Prostate gland (tissue), 2 donors: ENCODE data around the gene CDC42EP3. TPM values are rescaled to one million over a fixed set of nuclear protein-coding genes. Genes with fewer than 3 reads are reported as not detected.

Source experiments
- DNase-seq: peaks from one replicate; pipeline ENCODE4 v3.0.0-alpha.2; 2019; ENCODE audit warnings: low spot score
- H3K27ac ChIP-seq, 2 donors: fragments of 200-600 bp; sonication (generic); 2 replicates each; pipeline ENCODE4 v1.5.1; 2017 to 2019
- H3K27me3 ChIP-seq: fragments of 200-600 bp; sonication (generic); replicated peaks from 2 replicates; pipeline ENCODE4 v1.5.1; 2019; ENCODE audit not compliant: insufficient read depth
- H3K36me3 ChIP-seq, 2 donors: fragments of 200-600 bp; sonication (generic); 1 replicate in 1 of 2; 2 replicates in 1 of 2; pipeline versions ENCODE4 v1.5.1 to v1.8.1; 2017 to 2019
- H3K4me1 ChIP-seq: fragments of 200-600 bp; sonication (generic); replicated peaks from 2 replicates; pipeline ENCODE4 v1.5.1; 2019
- H3K4me3 ChIP-seq, 2 donors: fragments of 200-600 bp; sonication (generic); 2 replicates each; pipeline ENCODE4 v1.5.1; 2017 to 2019
- H3K9me3 ChIP-seq: fragments of 200-600 bp; sonication (generic); 2 replicates; pipeline ENCODE4 v1.5.1; 2017
- CTCF ChIP-seq, 4 experiments: fragments of 200-600 bp in 2 of 4; fragments of 450-650 bp in 2 of 4; sonication (generic) in 2 of 4; IDR thresholded peaks; 1 replicate in 3 of 4; 2 replicates in 1 of 4; pipeline ENCODE4 v1.5.1; 2016 to 2019; ENCODE audit warnings: antibody characterized with exemption in 4 of 4, mild to moderate bottlenecking in 2 of 4, moderate library complexity in 2 of 4
- POLR2A ChIP-seq: fragments of 450-650 bp; IDR thresholded peaks from one replicate; pipeline ENCODE4 v1.6.1; 2016; ENCODE audit warnings: antibody characterized with exemption, mild to moderate bottlenecking
- POLR2AphosphoS5 ChIP-seq: sonication (generic); formaldehyde crosslinking; IDR thresholded peaks from one replicate; pipeline ENCODE4 v1.6.1; 2017; ENCODE audit warnings: antibody characterized with exemption
- WGBS: methylation state at CpG from one replicate; pipeline ENCODE4 v1.1.5; 2018; 5-methylcytosine and 5-hydroxymethylcytosine counted together
- intact Hi-C: fragments of 100-400 bp; cut with DNase I; formaldehyde crosslinking; loops from one replicate; pipeline ENCODE4 v1.14.2; 2022
- total RNA-seq, 2 donors: library from RNA; depleted of rRNA; stranded (reverse); fragments of >200 nt; gene quantifications; one replicate each; pipeline ENCODE4 v1.1.0, GENCODE V29; 2016

Gene CDC42EP3
- total RNA-seq, 2 donors from 2014 or later = 38.5 to 75.5 TPM

- Histone ChIP-seq H3K4me1 (no peaks in the 10 kb centered on the region), H3K4me3 (no peak overlapping the region), H3K9me3 (no peaks in the 10 kb centered on the region), H3K27ac (no peak overlapping the region), H3K27me3 (no peaks in the 10 kb centered on the region), H3K36me3 (no peaks in the 10 kb centered on the region)
- 85% methylated on average over 8 of the region's 8 CpGs for WGBS
- intact Hi-C loops = no loop called here
- DNase-seq = no peak
- no peak for TF ChIP-seq POLR2A
Observed at GRCh38 chr2:37635504-37636380, 35.7 kb downstream of the CDC42EP3 start.

DNA sequence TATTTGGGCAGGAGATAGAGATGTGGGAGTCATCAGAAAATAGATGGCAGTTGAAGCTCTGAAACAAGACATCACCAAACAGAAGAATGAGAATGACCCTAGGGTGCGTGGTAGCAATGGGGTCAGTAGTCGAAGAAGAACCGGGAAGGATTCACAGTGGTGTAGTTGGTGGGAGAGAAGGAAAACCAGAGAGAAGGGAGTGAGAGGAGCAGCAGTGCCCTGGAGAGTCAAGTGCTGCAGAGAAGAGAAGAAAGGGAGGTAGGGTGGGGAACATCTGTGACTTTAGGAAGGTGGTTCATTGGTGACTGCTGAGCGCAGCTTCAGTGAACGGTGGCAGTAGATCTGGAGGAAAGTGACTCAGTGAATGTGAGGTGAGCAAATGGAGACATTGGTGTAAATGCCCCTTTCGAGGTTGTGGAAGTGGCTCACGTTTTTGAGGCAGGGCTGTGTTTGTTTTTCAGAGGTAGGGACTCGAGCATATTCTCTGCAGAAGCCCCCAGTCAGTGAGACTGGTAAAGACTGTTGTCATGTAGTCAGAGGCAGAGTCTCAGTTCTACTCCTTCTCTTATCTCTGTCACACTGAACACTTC, 36.4 kb downstream of the CDC42EP3 start:
- Histone ChIP-seq H3K36me3 (no peaks in the 10 kb centered on the region), H3K4me3 (no peak overlapping the region), H3K9me3 (no peaks in the 10 kb centered on the region), H3K27me3 (no peaks in the 10 kb centered on the region), H3K4me1 (no peaks in the 10 kb centered on the region), H3K27ac (no peak overlapping the region)
- no peak for TF ChIP-seq POLR2A
- no peak for TF ChIP-seq CTCF (IDR thresholded peaks at IDR 0.05)
- no peak for TF ChIP-seq POLR2AphosphoS5
- 92% methylated on average over 8 of the region's 8 CpGs for WGBS
- no peak for DNase-seq
- intact Hi-C loops = no loop called here

DNA sequence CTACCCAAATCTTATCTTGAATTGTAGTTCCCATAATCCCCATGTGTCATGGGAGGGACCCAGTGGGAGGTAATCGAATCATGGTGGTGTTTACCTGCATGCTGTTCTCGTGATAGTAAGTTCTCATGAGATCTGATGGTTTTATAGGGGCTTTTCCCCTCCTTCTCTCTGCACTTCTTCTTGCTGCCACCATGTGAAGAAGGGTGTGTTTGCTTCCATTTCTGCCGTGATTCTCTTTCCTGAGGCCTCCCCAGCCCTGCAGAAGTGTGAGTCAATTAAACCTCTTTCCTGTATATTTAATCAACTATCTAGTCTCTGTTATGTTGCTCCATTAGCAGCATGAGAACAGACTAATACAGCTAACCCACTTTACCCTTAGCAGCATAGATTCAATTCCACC, 37.6 kb downstream of the CDC42EP3 start:
- H3K27me3 ChIP-seq = no peaks in the 10 kb centered on the region
- no peaks in the 10 kb centered on the region for H3K36me3 ChIP-seq
- DNase-seq = no peak
- no peak for TF ChIP-seq POLR2A
- no peak for TF ChIP-seq POLR2AphosphoS5
- no peak for TF ChIP-seq CTCF (IDR thresholded peaks at IDR 0.05)
- H3K9me3 ChIP-seq = no peaks in the 10 kb centered on the region
- 96% methylated on average over 3 of the region's 3 CpGs for WGBS
- no peak overlapping the region for H3K27ac ChIP-seq
- no peak overlapping the region for H3K4me3 ChIP-seq
- intact Hi-C loops = no loop called here
- H3K4me1 ChIP-seq = no peaks in the 10 kb centered on the region

- no peak for DNase-seq
- Histone ChIP-seq H3K4me3 (no peak overlapping the region), H3K27ac (no peak overlapping the region), H3K9me3 (no peaks in the 10 kb centered on the region), H3K27me3 (no peaks in the 10 kb centered on the region), H3K4me1 (no peaks in the 10 kb centered on the region), H3K36me3 (no peaks in the 10 kb centered on the region)
- no peak for TF ChIP-seq POLR2AphosphoS5
- TF ChIP-seq CTCF (IDR thresholded peaks at IDR 0.05) = no peak
- no peak for TF ChIP-seq POLR2A
- WGBS = 80% methylated on average over 1 of the region's 1 CpG
- intact Hi-C loops = no loop called here
Observed at GRCh38 chr2:37633234-37633633, 38.2 kb downstream of the CDC42EP3 start.

DNA sequence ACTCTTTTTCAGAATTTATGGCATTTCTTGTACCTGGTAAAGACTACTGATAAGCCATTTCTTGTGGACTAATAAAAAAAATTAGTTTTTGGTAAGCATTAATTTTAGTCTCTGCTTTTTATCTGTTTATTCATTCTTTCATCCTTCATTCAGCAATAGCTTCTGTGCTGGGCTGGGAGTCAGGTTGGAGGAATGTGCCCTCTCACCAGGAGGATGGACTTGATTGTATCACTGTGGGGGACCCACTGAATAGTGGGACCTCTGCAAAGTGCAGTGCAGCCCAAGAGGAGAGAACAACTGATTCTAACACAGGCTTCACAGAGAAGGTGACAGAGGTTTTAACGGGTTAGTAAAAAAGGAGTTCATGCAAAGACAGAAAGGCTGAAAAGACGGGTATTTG, 39.1 kb downstream of the CDC42EP3 start:
- Histone ChIP-seq H3K27me3 (no peaks in the 10 kb centered on the region), H3K9me3 (no peaks in the 10 kb centered on the region), H3K36me3 (no peaks in the 10 kb centered on the region), H3K27ac (no peak overlapping the region), H3K4me3 (no peak overlapping the region), H3K4me1 (no peaks in the 10 kb centered on the region)
- DNase-seq = no peak
- TF ChIP-seq POLR2A = no peak
- TF ChIP-seq POLR2AphosphoS5 = no peak
- no peak for TF ChIP-seq CTCF (IDR thresholded peaks at IDR 0.05)
- 81% methylated on average over 2 of the region's 2 CpGs for WGBS
- intact Hi-C loops = no loop called here
